Measurements from ENCODE around the gene RARA. TPM values are rescaled to one million over a fixed set of nuclear protein-coding genes. Genes with fewer than 3 reads are reported as not detected.

The RARA gene
- total and polyA plus RNA-seq, 2 of the 4 experiments (the other 2 are of a cell fraction): 9.0 to 12.7 TPM

- TF ChIP-seq CTCF (conservative IDR thresholded peaks at IDR 0.05; ENCODE audit: low read depth, low read length): no peak
- TF ChIP-seq MAZ (IDR thresholded peaks at IDR 0.05; ENCODE audit: borderline replicate concordance, low read depth, low read length): no peak
These were observed 48.3 kb downstream of the RARA start (continued) for GRCh38 chr17:40356990-40357881.

All from IMR-90 (cell line).